GM19043 (cell line): ENCODE data around the gene OR5B2.
A peak's percentile ranks its signal among the peaks of the same experiment; 100 is the strongest.
"Not testable (repeated sequence)": the region's sequence is repeated elsewhere in the genome, so short reads cannot be mapped to it uniquely, and the experiment has no call there.

Experiments used
- ATAC-seq: cut with Tn5 transposase; IDR thresholded peaks from one replicate; pipeline ENCODE4 v1.9.1; 2021; ENCODE audit warnings: low read depth; ENCODE audit not compliant: unreplicated experiment

The OR5B2 gene

DNA sequence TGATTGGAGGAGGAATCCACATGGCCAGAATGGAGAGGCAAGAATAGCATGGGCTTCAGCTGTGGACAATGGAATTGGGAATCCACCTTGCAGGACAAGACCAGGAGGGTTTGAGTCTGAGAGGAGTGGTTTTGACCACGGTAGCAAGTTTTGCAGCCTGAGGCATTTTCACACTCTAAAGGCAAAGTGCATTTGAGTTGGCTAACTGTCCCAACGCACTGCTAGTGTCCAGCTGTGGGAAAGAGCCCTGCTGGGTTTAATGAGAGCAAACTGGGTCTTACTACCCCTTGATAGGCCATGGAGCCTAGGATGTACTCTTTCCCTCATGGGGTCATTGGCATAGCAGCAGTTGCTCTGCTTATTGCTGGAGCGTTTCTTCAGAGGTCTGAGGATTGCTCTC lies at the start of gene OR5B2:
TSS of gene OR5B2 (minus strand) at position 101 of the 400 bp plus-strand sequence. CDS start 4,860 bp downstream, outside the sequence.
- no peak for ATAC-seq

DNA sequence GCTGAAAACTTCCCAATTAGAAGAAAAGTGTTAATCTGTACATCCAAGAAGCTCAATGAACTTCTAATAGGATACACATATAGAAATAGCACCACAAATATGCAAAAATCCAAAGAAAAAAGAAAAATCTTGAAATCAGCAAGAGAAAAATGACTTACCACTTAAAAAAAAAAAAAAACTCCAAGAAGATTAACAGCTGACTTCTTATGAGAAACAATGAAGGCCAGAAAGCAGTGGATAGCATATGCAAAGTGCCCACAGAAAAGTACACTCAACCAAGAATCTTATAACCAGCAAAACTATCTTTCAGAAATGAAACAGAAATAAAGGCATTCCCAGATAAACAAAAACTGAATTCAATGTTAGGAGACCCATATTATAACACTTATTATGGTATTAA lies 44.0 kb upstream of the OR5B2 start:
- ATAC-seq, result no peak

DNA sequence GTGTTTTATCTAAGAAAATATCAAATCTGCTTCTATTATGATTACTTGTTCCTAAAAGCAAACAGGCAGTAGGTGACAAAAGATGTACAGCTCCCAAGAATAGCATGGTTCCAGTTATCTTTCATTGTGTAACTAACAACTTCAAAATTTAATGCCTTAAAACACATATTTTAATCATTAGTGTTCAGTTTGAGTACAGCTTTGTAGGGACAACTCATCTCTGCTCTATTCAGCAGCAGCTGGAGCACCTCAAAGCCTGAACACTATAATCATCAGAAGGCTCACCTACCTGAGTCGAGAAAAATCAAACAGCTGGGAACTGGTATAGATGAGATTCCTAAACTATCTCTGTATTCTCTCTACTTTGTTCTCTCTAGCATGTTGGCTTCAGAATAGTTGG lies 38.4 kb upstream of the OR5B2 start:
- no peak for ATAC-seq

DNA sequence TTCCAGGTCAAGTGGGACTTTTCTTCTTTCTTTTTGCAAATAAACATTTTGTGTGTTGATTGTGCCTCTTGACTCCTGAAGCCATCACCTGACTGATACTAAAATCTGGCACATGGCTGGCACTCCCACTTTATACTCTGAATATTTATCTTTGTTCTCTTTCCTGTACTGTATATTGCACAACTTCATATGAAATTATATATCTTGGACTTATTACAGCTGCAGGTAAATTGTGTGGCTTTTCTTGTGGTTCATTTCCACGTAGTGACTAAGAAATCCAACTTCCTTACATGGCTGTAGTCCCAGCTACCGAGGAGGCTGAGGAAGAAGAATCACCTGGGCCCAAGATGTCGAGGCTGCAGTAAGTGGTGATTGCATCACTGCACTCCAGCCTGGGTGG lies 37.8 kb upstream of the OR5B2 start:
- no peak for ATAC-seq

DNA sequence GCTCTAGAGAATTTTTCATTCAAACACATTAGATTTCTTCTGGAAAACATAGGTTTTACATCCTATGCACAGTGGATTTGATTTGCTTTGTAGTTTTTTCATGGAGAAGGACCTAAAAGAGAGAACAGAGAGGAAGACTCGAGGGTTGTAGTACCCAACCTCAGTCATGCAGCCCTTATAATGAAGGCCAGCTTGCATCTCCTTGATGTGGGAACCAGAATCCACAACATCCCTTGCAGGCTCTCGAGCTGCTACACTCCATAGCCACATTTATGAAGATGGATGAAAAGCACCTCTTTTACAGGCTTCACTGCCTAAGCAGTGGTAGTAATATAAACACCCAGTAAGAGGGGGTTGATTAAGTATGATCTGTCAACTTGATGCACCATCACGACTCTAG lies 23.7 kb upstream of the OR5B2 start:
- no peak for ATAC-seq

DNA sequence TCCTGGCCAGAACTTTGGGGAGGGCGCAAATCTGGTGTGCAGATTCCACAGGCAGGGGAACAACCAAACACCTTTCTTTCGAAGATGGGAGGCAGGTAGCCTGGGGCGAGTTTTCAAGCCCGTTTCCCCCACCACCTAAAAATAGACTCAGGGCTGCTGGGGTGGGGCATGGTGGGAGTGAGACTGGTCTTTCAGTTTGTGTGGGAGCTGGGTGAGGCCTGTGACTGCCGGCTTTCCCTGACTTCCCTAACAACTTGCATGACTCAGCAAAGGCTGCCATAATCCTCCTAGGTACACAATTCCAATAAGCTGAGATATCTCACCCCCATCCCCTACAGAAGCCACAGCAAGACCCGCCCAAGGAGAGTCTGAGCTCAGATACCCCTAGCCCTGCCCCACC lies 18.4 kb upstream of the OR5B2 start:
- ATAC-seq, result no peak

DNA sequence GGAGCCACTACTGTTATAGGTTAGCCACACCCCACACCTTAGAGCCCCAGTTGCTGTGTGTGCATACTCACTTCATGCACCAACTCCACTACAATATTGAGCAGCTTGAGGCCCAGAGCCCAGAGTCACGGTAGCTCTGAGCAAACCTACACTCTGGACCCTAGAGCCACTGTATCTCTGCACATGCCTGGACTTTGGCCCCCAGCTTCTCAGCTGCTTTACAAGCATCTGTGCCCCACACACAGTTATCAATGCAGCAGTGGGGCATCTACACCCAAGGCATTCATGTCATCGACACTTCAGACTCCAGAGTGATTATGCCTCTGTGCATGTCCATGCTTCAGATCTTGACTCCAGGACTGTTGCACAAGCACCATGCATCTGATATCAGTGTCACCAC lies 16.4 kb upstream of the OR5B2 start:
- no peak for ATAC-seq

DNA sequence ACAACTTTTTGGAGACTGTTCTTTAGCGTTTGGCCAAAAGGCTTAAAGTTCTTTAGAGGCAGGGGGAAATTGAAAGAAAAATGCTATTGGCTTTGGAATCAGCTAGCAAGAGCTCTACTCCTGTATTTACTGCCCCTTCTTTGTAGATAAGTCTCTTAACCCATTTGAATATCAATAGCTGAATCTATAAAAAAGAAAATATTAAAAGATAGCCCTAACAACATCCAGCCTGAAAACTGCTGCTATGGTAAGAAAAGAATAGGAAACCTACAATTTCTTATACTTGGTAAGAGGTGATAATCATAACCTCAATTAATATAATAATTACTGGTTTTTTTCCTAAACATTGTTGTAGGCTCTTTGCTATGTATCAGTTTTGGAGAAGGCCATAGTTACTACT lies 14.2 kb upstream of the OR5B2 start, which contains the start of gene OR5B12:
TSS of gene OR5B12 (minus strand) at position 101 of the 400 bp plus-strand sequence. CDS start 2,085 bp downstream, outside the sequence.
- no peak for ATAC-seq

DNA sequence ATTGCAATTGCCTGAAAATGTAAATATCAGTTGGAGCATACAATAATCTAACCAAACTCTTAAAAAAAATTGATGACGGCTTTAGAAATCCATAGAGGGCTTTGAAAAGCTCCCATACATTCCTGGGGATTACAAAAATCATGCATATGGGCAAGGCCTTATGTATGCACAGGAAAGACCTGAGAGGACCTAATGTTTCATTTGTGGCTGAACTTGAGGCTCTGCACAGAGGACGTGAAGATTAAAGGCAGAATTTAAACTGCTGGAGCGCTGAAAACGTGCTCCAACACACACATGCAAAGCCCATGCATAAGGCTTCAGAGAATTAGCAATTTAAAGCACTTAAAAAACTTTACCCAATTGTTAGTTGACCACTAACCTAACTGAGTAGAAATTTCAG lies 10.6 kb upstream of the OR5B2 start:
- ATAC-seq, result no peak

DNA sequence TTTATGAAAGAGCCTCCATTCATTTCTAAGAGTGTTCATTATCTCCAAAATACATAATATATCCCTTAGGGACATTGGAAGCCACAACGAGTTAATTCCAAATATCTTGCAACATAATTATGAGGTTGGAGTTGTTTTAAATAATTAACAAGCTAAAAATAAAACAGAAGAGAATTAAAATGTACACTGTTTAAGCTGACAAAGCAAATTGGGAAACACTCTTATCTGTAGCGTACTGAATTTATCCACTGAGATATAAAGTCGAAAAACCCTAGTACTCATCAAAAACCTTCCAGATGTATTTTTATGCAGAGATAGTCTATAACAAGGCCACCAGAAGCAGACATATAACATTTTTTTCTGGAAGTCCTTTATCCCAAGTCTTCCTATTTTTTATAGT lies 6.3 kb upstream of the OR5B2 start:
- no peak for ATAC-seq

DNA sequence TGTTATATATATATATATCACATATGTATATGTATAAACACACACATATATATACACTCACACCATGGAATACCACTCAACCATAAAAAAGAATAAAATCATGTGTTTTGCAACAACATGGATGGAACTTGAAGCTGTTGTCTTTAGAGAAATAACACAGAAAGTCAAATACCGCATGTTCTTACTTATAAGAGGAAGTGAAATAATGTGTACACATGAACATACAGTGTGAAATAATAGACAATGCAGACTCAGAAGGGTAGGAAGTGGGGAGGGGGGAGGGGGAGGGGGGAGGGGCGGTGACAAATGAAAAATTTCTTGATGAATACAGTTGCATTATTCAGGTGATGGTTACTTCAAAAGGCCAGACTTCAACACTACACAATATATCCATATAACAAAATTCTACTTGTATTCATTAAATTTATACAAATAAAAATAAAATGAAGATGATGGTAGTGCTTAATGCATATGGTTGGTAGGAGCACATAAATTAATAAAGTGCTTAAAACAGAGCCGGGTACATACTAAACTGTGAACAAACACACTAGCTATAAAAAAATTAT lies 5.8 kb upstream of the OR5B2 start:
- ATAC-seq, result peak; percentile 91

DNA sequence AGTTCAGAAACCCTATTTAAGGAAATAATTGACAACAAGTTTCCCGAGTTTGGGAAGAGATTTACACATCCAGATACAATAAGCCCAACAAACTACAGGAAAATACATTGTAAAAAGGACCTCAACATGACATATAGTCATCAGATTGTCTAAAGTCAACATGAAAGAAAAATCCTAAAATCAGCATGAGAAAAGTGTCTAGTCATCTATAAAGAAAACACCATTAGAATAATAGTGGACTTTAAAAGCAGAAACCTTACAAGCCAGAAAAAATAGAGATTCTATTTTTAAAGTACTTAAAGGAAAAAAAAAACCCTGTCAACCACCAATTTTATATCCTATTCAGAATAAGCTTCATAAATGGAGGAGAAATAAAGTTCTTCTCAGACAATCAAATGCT lies 1.4 kb upstream of the OR5B2 start:
- ATAC-seq, result no peak

DNA sequence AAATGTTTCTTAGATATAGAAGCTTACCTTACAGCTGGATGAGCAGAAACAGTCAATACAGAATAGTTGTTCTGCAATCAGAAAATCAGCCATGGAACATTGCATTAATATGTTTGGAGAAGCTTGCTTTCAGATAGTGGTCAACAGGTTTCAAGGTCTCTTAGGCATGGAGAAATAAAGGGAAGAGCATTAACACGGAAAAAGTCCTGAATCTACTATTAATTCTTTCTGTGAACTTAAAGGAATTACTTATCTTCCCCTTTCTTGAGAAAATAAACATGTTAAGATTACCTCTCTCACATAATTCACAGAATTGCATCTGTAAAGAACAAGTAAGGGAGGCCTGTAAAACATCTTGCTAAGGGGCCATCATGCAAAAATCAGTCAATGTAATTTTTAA lies 21.1 kb downstream of the OR5B2 start, which contains the start of gene OR5B3:
TSS of gene OR5B3 (minus strand) at position 101 of the 400 bp plus-strand sequence. CDS start 3,465 bp downstream, outside the sequence.
- ATAC-seq, result no peak

DNA sequence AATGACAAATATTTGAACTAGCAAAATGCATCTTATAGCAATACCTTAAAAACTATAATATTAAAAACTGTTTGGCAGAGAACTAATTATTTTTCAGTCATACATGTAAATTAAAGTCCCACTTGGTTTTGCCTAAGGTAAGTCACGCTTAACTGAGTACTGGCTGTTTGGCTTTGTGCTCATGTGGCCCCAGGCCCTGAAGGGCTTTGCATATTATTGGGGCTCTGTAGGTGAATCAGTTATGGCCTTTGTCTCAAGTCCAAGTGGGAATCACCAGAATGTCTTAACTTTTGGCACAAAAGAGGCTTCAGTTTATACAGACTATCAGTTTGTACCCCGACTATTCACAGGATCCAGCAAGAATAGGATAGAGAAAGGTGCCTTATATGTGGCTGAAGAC lies 28.3 kb downstream of the OR5B2 start:
- not testable (repeated sequence) for ATAC-seq

DNA sequence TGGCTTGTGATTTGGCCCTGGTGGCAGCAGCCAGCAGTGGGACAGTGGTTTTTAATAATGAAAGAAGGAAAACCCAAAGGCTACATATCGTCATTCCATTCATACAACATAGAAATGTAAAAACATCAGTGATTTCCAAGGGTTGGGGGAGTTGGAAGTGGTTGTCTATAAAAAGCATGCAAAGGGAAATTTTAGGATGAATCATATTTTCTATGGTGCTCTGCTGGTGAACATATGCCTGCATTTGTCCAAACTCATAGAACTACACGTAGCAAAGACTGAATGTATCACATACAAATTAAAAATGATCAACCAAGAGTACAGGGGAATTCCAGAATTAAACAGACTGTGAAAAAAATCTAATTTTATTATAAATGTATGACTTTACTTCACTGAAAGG lies 32.3 kb downstream of the OR5B2 start:
- ATAC-seq, result no peak

DNA sequence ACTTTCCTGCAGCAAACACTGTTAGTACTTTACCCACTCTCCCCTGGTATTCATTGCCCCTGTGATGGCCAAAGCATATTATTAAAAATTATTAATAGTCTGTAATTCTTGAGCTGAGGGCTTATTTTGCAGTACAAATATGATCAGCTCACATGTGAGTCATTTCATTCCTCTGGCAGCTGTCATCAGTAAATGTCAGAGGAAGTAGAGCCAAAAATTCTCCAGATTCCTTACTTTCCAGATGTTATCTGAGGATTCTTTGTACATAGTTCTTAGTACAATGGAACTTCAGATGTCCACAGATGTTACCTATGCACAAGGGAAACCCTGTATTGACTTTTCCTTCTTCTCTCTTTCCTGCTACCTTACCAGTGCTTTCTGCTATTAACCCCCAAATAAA lies 33.7 kb downstream of the OR5B2 start:
- ATAC-seq, result no peak

DNA sequence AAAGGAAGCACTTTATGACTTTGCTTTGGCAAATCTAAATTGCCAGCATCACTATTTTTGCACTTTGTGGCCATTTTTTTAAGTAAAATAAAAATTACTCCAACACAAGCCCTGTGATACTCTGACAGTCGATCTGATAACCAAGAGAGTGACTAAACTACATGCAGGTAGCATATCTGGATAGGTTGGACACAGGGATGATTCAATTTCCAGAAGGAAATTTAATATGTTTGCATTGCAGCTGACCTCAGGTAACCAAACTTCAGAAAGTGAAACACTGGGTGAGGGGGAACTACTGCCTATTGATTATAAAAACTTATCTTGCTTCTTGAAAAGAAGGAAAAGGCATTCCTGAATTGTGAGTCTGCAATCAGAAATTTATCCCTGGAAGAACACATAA lies 35.2 kb downstream of the OR5B2 start:
- no peak for ATAC-seq

DNA sequence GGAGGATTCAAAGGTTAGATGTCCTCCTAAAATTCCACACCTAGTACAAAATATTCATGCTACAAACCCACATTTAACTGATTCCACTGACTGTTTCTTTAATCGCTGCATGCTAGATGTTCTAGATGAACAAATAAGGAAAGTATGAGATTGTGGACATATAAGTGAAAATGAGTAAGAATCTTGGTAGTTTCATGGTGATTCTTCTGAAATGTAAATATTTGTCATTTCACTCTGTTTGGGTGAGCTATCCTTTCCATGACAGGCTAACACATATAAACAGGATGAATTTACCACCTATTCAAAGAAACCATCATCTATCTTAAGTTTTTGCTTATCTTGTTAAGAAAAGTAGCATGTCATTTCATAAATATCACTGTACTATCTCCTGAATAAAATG lies 36.0 kb downstream of the OR5B2 start:
- no peak for ATAC-seq

DNA sequence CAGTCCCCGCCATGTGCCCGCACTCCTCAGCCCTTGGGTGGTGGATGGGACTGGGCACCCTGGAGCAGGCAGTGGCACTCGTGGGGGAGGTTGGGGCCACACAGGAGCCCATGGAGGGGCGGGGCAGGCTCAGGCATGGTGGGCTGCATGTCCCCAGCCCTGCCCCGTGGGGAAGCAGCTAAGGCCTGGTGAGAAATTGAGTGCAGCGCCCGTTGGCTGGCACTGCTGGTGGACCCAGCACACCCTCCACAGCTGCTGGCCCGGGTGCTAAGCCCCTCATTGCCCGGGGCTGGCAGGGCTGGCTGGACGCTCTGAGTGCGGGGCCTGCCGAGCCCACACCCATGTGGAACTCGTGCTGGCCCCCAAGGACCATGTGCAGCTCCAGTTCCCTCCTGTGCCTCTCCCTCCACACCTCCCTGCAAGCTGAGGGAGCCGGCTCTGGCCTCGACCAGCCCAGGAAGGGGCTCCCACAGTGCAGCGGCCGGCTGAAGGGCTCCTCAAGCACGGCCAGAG lies 37.3 kb downstream of the OR5B2 start:
- ATAC-seq, result no peak
